ENCODE data around the gene ULBP3.

DNA sequence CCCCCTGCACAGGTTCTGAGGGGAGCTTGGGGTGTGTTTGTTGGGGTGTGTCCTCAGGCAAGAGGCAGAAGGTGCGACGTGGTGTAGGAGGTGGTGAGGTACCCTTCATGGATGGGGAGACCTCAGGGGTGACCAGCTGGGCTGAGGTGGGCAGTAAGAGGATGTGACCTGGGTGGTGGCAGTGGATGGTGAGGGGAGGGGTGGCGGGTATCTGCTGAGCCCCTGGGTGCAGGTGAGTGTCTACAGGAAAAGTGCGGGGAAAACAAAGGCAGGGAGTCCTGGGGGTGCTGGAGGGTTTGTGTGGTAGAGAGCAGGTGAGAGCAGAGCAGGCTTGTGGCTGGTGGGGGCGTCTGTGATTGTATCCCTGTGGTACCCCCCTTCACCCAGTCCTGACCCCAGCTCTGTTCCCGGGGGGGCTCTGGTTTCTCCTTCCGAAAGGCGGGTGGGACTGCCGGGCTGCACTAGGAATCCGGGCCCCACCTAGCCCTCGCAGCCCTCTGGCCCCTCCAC, 44.2 kb downstream of the ULBP3 start:
- TF ChIP-seq, protein P1, sequence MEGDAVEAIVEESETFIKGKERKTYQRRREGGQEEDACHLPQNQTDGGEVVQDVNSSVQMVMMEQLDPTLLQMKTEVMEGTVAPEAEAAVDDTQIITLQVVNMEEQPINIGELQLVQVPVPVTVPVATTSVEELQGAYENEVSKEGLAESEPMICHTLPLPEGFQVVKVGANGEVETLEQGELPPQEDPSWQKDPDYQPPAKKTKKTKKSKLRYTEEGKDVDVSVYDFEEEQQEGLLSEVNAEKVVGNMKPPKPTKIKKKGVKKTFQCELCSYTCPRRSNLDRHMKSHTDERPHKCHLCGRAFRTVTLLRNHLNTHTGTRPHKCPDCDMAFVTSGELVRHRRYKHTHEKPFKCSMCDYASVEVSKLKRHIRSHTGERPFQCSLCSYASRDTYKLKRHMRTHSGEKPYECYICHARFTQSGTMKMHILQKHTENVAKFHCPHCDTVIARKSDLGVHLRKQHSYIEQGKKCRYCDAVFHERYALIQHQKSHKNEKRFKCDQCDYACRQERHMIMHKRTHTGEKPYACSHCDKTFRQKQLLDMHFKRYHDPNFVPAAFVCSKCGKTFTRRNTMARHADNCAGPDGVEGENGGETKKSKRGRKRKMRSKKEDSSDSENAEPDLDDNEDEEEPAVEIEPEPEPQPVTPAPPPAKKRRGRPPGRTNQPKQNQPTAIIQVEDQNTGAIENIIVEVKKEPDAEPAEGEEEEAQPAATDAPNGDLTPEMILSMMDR (IDR thresholded peaks at IDR 0.05; ENCODE audit: low read depth, low read length, poor library complexity, severe bottlenecking): no peak
- TF ChIP-seq EZH2phosphoT487 (IDR thresholded peaks at IDR 0.05; ENCODE audit: borderline replicate concordance, low read length): no peak
